Karpas-422 (cell line): ENCODE data around the gene PIGX. TPM values are rescaled to one million over a fixed set of nuclear protein-coding genes. Genes with fewer than 3 reads are reported as not detected.

Experiments
- DNase-seq: peaks from one replicate; pipeline ENCODE4 v3.0.0-alpha.2; 2015
- H2AFZ ChIP-seq: fragments of 200-600 bp; sonication (generic); 2 replicates; pipeline ENCODE4 v1.6.1; 2014; ENCODE audit warnings: antibody characterized with exemption, low read length, mixed read lengths
- H3K27ac ChIP-seq: fragments of 200-600 bp; sonication (generic); 2 replicates; pipeline ENCODE4 v1.5.1; 2014; ENCODE audit warnings: mild to moderate bottlenecking, low read length, moderate library complexity
- H3K27me3 ChIP-seq: fragments of 200-600 bp; sonication (generic); 2 replicates; pipeline ENCODE4 v1.6.1; 2014; ENCODE audit warnings: low read length, mixed read lengths
- H3K36me3 ChIP-seq: fragments of 200-600 bp; sonication (generic); 2 replicates; pipeline ENCODE4 v1.6.1; 2014; ENCODE audit warnings: low read length, mixed read lengths; ENCODE audit not compliant: insufficient read depth
- H3K4me1 ChIP-seq: fragments of 200-600 bp; sonication (generic); 2 replicates; pipeline ENCODE4 v1.6.1; 2014; ENCODE audit warnings: mild to moderate bottlenecking, low read length, mixed read lengths
- H3K4me2 ChIP-seq: fragments of 200-600 bp; sonication (generic); 2 replicates; pipeline ENCODE4 v1.6.1; 2014; ENCODE audit warnings: low read length, low read depth, mild to moderate bottlenecking; ENCODE audit not compliant: poor library complexity, severe bottlenecking
- H3K4me3 ChIP-seq: fragments of 200-600 bp; sonication (generic); 2 replicates; pipeline ENCODE4 v1.5.1; 2014; ENCODE audit warnings: mild to moderate bottlenecking, antibody characterized with exemption, low read length, mixed read lengths
- H3K79me2 ChIP-seq: fragments of 200-600 bp; sonication (generic); 2 replicates; pipeline ENCODE4 v1.6.1; 2014; ENCODE audit warnings: mild to moderate bottlenecking, low read length, mixed read lengths
- H3K9ac ChIP-seq: fragments of 200-600 bp; sonication (generic); 2 replicates; pipeline ENCODE4 v1.6.0; 2014; ENCODE audit warnings: low read length
- H3K9me2 ChIP-seq: fragments of 200-600 bp; sonication (generic), shearing (Covaris generic); replicated peaks from 2 replicates; pipeline ENCODE4 v1.6.0; 2014; ENCODE audit warnings: mild to moderate bottlenecking, low read length, moderate library complexity; ENCODE audit not compliant: insufficient read depth
- H3K9me3 ChIP-seq: fragments of 300-700, 200-600 bp; sonication (generic); 2 replicates; pipeline ENCODE4 v1.6.1; 2014; ENCODE audit warnings: low read length, mixed read lengths
- H4K20me1 ChIP-seq: fragments of 200-600 bp; sonication (generic); 2 replicates; pipeline ENCODE4 v1.6.1; 2014; ENCODE audit warnings: mild to moderate bottlenecking, antibody characterized with exemption, low read length, low read depth; ENCODE audit not compliant: insufficient read depth
- total RNA-seq: library from RNA; depleted of rRNA; stranded (reverse); fragments of >200 nt; shearing (Covaris generic); gene quantifications from 2 replicates; pipeline ENCODE4 v1.2.3, GENCODE V29; 2014; ENCODE audit warnings: low replicate concordance

Gene PIGX
- total RNA-seq, 1 experiment from 2014 or later: 55.6 TPM

DNA sequence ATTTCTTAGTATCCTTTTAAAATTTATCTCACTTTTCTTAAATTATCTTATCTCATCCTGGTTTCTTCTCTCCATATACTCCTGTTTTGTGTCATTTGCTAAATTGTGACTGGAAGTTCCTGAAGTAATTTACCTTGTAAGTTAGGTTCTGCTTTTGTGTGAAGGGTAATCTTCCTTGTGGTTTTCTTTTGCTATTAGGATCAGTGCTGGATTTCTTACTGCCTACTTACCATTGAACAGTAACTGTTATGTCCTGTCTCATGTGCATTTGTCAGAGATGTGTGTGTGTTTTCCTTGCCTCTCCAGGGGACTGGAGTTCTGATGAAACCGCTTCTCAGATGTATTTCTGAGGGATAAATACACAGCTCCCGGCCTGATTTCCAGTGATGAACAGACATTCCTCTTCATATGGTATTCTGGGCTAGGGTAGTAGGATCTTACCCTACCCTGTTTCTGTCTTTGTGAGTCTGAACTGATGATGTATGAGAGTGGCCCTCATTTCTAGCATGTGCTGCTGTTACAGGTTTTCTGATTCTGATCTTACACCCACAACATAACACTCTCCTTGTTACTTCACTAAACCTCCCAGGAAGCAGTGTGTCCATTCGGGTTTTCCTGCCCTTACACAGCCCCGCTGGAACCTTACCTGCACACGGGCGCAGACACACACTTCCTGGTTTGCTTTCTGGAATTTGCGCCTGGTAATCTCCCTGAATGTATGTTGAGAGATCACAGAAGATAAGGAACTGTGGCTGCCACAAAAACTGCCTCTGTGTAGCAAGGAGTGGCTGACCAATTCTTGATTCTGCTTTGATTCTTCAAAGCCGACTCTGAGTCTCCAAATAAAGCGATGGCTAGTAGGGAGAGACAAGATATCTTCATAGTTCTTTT lies 42.2 kb downstream of the PIGX start:
- H4K20me1 ChIP-seq: 0 out of 2 replicates have a peak, but pooled peaks cover under 1% of the 10 kb centered on the region
- H3K4me1 ChIP-seq: no peaks in the 10 kb centered on the region
- H3K79me2 ChIP-seq: peaks cover 98% of the 10 kb centered on the region
- DNase-seq: no peak
- no peaks in the 10 kb centered on the region for H3K9me2 ChIP-seq
- peaks cover 35% of the 10 kb centered on the region for H3K9me3 ChIP-seq
- no peak overlapping the region for H3K4me2 ChIP-seq
- no peak overlapping the region for H3K27ac ChIP-seq
- peaks cover 84% of the 10 kb centered on the region for H3K36me3 ChIP-seq
- H3K9ac ChIP-seq: no peak overlapping the region
- H3K27me3 ChIP-seq: no peaks in the 10 kb centered on the region
- H2AFZ ChIP-seq: no peak overlapping the region
- H3K4me3 ChIP-seq: no peak overlapping the region

DNA sequence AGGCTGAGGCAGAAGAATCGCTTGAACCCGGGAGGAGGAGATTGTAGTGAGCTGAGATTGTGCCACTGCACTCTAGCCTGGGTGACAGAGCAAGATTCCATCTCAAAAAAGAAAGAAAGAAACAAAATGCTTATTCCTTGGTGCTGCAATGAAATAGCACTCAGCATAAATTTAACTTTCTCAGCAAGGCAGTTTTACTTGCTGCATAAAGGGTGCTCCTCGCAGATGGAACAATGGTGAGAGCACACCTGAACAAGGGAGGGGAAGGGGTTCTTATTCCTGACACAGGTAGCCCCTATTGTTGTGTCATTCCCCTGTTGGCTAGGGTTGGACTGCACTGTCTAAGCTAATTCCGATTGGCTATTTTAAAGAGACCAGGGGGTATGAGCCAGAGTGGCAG lies 44.6 kb downstream of the PIGX start:
- H3K4me2 ChIP-seq: no peak overlapping the region
- no peak overlapping the region for H3K4me3 ChIP-seq
- H4K20me1 ChIP-seq: no peaks in the 10 kb centered on the region
- peaks cover 92% of the 10 kb centered on the region for H3K79me2 ChIP-seq
- H3K27ac ChIP-seq: no peak overlapping the region
- H3K36me3 ChIP-seq: peaks cover 64% of the 10 kb centered on the region
- H3K9me3 ChIP-seq: peaks cover 35% of the 10 kb centered on the region
- peak; percentile 62 for DNase-seq
- H2AFZ ChIP-seq: no peak overlapping the region
- no peaks in the 10 kb centered on the region for H3K9me2 ChIP-seq
- H3K27me3 ChIP-seq: no peaks in the 10 kb centered on the region
- H3K9ac ChIP-seq: no peak overlapping the region
- H3K4me1 ChIP-seq: no peaks in the 10 kb centered on the region

DNA sequence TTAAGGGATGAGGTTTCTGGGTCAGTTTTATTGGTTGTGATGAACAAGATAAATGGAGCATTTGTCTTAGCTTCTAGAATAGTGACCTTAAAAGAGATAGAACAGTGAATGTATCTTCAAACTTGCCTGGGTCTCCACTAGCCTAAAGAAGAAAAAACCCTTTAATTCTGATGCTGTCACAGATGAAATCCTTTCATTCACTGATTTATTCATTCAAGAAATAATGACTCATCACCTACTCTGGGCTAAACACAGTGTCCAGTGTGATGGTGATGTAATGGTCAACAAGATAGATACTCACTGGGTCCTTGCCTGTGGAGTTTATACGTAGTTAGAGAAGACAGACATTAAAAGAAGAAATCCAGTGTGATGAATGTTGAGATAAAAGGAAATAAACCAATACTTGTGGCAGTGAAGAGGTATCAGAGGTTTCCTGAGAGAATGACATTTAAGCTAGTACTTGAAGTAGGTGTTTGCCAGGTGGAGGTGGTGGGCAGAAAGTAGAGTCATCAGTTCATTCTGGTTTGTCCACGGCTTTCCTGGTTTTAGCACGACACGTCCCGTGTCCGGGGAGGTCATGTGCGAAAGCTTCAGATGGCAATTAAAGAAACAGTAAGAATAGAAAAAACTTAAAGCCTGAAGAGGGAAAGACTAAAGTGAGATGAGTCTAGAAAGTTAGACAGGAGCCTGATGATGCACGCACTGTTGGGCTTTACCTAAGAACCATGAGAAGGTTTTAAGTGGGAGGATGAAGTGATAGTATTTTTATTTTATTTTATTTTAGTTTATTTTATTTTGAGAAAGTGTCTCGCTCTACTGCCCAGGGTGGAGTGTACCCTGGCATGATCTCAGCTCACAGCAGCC lies 45.9 kb downstream of the PIGX start:
- DNase-seq: no peak
- Histone ChIP-seq H2AFZ (no peak overlapping the region), H3K9ac (no peak overlapping the region), H3K36me3 (peaks cover 51% of the 10 kb centered on the region), H3K27me3 (no peaks in the 10 kb centered on the region), H3K4me1 (no peaks in the 10 kb centered on the region), H3K4me3 (no peak overlapping the region), H3K9me3 (peaks cover 32% of the 10 kb centered on the region), H3K27ac (no peak overlapping the region), H3K79me2 (peaks cover 86% of the 10 kb centered on the region), H3K9me2 (no peaks in the 10 kb centered on the region), H4K20me1 (peaks cover 4% of the 10 kb centered on the region), H3K4me2 (no peak overlapping the region)

DNA sequence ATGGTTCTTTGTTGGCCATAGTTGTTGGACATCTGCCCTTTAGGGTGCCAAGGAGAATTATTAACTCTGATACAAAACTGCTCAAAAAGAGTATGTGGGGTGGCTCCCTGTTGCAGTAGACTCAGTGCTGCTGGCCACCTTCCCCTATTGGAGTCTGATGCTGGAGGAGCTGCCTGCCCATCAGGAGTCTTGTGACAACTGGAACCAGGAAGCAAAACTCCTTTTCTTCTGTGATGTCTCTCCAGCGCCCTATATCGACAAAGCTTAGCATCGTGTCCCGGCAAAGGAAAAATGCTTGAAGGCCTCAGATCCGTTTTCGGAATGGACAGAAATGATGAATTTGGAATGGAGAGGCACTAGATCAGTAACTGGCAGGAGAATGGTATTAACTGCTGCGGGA lies 51.0 kb downstream of the PIGX start:
- no peak for DNase-seq
- Histone ChIP-seq H3K4me2 (no peak overlapping the region), H3K9ac (no peak overlapping the region), H2AFZ (no peak overlapping the region), H4K20me1 (peaks cover 14% of the 10 kb centered on the region), H3K27ac (no peak overlapping the region), H3K27me3 (no peaks in the 10 kb centered on the region), H3K36me3 (peaks cover 6% of the 10 kb centered on the region; the same call in 1 of the 2 replicates), H3K4me1 (peaks cover 20% of the 10 kb centered on the region), H3K79me2 (peaks cover 83% of the 10 kb centered on the region), H3K9me3 (no peaks in the 10 kb centered on the region), H3K9me2 (no peaks in the 10 kb centered on the region), H3K4me3 (no peak overlapping the region)

DNA sequence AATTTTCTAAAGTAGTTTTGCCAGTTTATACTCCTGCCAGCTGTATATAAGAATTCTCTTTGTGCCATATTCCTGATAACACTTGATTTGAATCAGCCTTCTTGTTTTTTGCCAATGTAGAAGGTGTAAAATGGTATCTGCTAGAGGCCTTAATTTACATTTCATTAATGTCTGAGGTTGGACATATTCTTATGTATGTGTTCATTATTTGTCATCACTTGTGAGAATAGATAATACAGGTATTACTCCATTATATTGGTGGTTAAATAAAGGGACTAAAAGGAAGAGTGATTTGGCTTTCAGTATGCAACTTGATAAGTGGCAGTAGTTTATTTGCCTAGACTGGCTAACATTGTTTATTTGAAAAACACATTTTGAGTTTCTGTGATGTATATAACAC lies 53.3 kb downstream of the PIGX start:
- Histone ChIP-seq H3K27ac (no peak overlapping the region), H4K20me1 (peaks cover 25% of the 10 kb centered on the region), H3K79me2 (peaks cover 83% of the 10 kb centered on the region), H3K9ac (no peak overlapping the region), H3K4me1 (peaks cover 20% of the 10 kb centered on the region), H3K27me3 (no peaks in the 10 kb centered on the region), H3K9me3 (no peaks in the 10 kb centered on the region), H3K9me2 (no peaks in the 10 kb centered on the region), H3K4me2 (no peak overlapping the region), H3K4me3 (no peak overlapping the region), H2AFZ (no peak overlapping the region), H3K36me3 (no peaks in the 10 kb centered on the region)
- no peak for DNase-seq

DNA sequence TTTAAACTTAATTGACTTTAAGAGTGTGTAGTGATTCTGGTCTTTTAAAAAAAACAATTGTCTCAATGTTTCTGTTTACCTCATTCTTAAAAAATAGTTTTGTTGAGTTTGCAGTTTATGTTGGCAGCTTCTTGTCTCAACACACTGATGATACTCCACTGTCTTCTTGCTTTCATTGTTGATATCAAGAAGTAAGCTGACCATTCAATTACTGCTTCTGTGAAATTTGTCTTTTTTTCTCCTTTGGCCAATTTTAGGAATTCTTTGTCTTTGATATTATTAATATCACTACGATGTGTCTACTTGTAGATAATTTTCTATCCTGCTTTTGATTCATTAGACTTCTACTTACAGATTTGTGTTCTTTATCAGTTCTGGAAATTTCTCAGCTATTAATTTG lies 58.9 kb downstream of the PIGX start:
- peaks cover 99% of the 10 kb centered on the region for H3K79me2 ChIP-seq
- H3K4me3 ChIP-seq: no peak overlapping the region
- H3K9me3 ChIP-seq: no peaks in the 10 kb centered on the region
- H3K4me1 ChIP-seq: peaks cover 38% of the 10 kb centered on the region
- H3K9me2 ChIP-seq: no peaks in the 10 kb centered on the region
- H3K27ac ChIP-seq: peak overlapping the region; percentile 61
- H3K4me2 ChIP-seq: peak overlapping the region; percentile 63
- no peak overlapping the region for H3K9ac ChIP-seq
- H3K27me3 ChIP-seq: no peaks in the 10 kb centered on the region
- H2AFZ ChIP-seq: no peak overlapping the region
- peaks cover 33% of the 10 kb centered on the region for H4K20me1 ChIP-seq
- H3K36me3 ChIP-seq: peaks cover 16% of the 10 kb centered on the region; the same call in 1 of the 2 replicates
- no peak for DNase-seq

DNA sequence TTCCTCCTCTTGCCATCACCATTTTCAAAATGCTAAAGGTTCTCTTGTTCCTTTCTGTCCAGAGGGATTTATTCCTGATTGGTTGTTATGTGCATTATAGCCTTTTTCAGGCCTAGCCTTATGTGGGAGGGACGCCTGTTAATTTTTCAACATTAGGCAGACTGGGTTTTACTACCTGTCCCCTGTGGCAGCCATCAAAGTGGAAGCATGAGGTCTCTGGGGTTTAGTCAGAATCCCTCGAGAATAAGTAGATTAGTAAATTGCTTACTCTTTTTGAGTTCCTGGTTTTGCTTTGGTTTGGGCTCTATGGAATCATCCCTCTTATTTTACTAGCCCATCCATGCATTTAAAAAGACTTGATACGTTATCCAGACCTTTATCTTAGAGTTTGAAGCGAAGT lies 59.9 kb downstream of the PIGX start:
- Histone ChIP-seq H3K4me2 (peak overlapping the region; percentile 63), H4K20me1 (peaks cover 27% of the 10 kb centered on the region), H3K27me3 (no peaks in the 10 kb centered on the region)

DNA sequence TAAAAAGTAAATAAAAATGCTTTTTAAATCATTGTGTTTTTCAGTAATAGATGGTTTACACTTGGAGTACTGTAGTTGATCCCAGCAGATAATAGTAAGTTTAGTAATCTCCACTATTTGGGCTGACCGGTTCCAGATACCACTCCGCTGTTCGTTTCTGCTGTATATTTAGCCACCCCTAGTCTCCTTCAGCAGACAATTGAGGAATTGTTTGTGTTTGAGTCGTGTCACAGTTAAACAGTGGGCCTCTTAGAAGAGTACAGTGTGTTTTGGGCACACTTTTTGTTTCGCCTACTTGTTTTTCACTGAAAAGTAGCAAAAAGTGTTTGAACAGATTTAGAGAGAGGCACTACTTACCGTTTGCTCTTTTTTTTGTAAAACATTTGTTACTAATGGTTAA lies 60.7 kb downstream of the PIGX start:
- H3K27ac ChIP-seq: peak overlapping the region; percentile 61
- no peaks in the 10 kb centered on the region for H3K27me3 ChIP-seq
- H4K20me1 ChIP-seq: peaks cover 27% of the 10 kb centered on the region
- H3K9me3 ChIP-seq: peaks cover under 1% of the 10 kb centered on the region; the same call in 1 of the 2 replicates
- no peak for DNase-seq
- peaks cover 29% of the 10 kb centered on the region for H3K4me1 ChIP-seq
- H3K4me3 ChIP-seq: no peak overlapping the region
- peaks cover 99% of the 10 kb centered on the region for H3K79me2 ChIP-seq
- H3K9ac ChIP-seq: no peak overlapping the region
- no peak overlapping the region for H2AFZ ChIP-seq
- H3K36me3 ChIP-seq: peaks cover 30% of the 10 kb centered on the region
- no peaks in the 10 kb centered on the region for H3K9me2 ChIP-seq
- H3K4me2 ChIP-seq: peak overlapping the region; percentile 63

More for the DNA sequence above, 59.9 kb downstream of the PIGX start:
- no peaks in the 10 kb centered on the region for H3K9me2 ChIP-seq
- peak overlapping the region; percentile 6; the same call in 1 of the 2 replicates for H3K9ac ChIP-seq
- H3K79me2 ChIP-seq: peaks cover 99% of the 10 kb centered on the region
- H3K4me1 ChIP-seq: peaks cover 31% of the 10 kb centered on the region
- H3K4me3 ChIP-seq: peak overlapping the region; percentile 30; the same call in 1 of the 2 replicates
- H3K27ac ChIP-seq: peak overlapping the region; percentile 61
- H2AFZ ChIP-seq: no peak overlapping the region
- peak; percentile 94 for DNase-seq
- peaks cover 24% of the 10 kb centered on the region for H3K36me3 ChIP-seq
- no peaks in the 10 kb centered on the region for H3K9me3 ChIP-seq
